ENCODE data around the gene ATG9A. TPM values are rescaled to one million over a fixed set of nuclear protein-coding genes. Genes with fewer than 3 reads are reported as not detected.

The ATG9A gene
- total and polyA plus RNA-seq, 2 of the 8 experiments (the other 6 are each of a cell fraction or from before 2014, with no cell fraction given): 43.6 to 66.8 TPM

GRCh38 chr2:219184121-219184520, 45.3 kb downstream of the ATG9A start:
- Histone ChIP-seq H3K9me3 (ENCODE audit: insufficient read depth in 2 of 2, low read depth in 1 of 2, low read length in 1 of 2) (no peaks in the 10 kb centered on the region), H4K91ac (replicated peaks; ENCODE audit: insufficient read length, low read length) (no peak overlapping the region), H4K20me1 (replicated peaks in 1 of 2; ENCODE audit: control insufficient read depth in 1 of 2, insufficient read depth in 2 of 2, low read length in 2 of 2) (peaks cover 0 to 2% of the 10 kb centered on the region in 2 experiments), H3K36me3 (ENCODE audit: control insufficient read depth in 2 of 4, insufficient read depth in 4 of 4, low read length in 3 of 4) (peaks cover 6 to 37% (median 22%) of the 10 kb centered on the region in 4 experiments; a peak in 6 of 8 replicates), H2BK12ac (ENCODE audit: low read depth, low read length) (no peak overlapping the region), H3K27me3 (replicated peaks in 1 of 4; ENCODE audit: control insufficient read depth in 3 of 4, extremely low read depth in 1 of 4, insufficient read depth in 3 of 4, low read length in 3 of 4) (no peaks in the 10 kb centered on the region), H4K8ac (ENCODE audit: extremely low read depth, insufficient read depth, low read length) (no peak overlapping the region), H3K27ac (ENCODE audit: low read depth, low read length) (no peak overlapping the region), H3K23me2 (ENCODE audit: low read depth, low read length) (no peaks in the 10 kb centered on the region), H3K9ac (replicated peaks in 1 of 4; ENCODE audit: extremely low read depth in 1 of 4, low read depth in 3 of 4, low read length in 3 of 4) (no peak overlapping the region), H2AFZ (ENCODE audit: low read length) (no peak overlapping the region), H2BK5ac (ENCODE audit: low read depth, low read length) (no peak overlapping the region), H3K14ac (ENCODE audit: insufficient read length) (no peak overlapping the region), H3K4ac (replicated peaks; ENCODE audit: insufficient read length, low read depth, low read length) (no peak overlapping the region), H3K56ac (replicated peaks; ENCODE audit: insufficient read length, low read depth, low read length) (no peak overlapping the region), H2BK120ac (replicated peaks; ENCODE audit: low read depth, low read length) (no peak overlapping the region), H3K4me3 (ENCODE audit: extremely low read depth in 1 of 4, insufficient read depth in 2 of 4, low read depth in 3 of 4, low read length in 4 of 4) (no peak overlapping the region), H3K18ac (ENCODE audit: extremely low read depth, low read length) (no peak overlapping the region), H2BK20ac (ENCODE audit: low read length) (no peak overlapping the region), H4K5ac (ENCODE audit: insufficient read length, low read depth, low read length) (no peak overlapping the region), H3K79me1 (ENCODE audit: low read depth, low read length) (peaks cover under 1% of the 10 kb centered on the region; the same call in 1 of the 2 replicates), H3K23ac (ENCODE audit: insufficient read length) (no peak overlapping the region), H2AK5ac (ENCODE audit: low read depth, low read length) (no peak overlapping the region), H3K4me1 (replicated peaks in 1 of 4; ENCODE audit: control insufficient read depth in 3 of 4, insufficient read depth in 4 of 4, low read length in 3 of 4) (peaks cover 0 to 1% (median under 1%) of the 10 kb centered on the region in 4 experiments; a peak in 4 of 7 replicates), H3K4me2 (ENCODE audit: insufficient read depth in 1 of 2, low read depth in 2 of 2, low read length in 2 of 2) (no peak overlapping the region), H2BK15ac (ENCODE audit: low read length) (no peak overlapping the region), H3K79me2 (ENCODE audit: control insufficient read depth in 1 of 2, insufficient read depth in 2 of 2, low read length in 2 of 2) (peaks cover 0 to 4% of the 10 kb centered on the region in 2 experiments; a peak in 1 of 4 replicates)
- WGBS, 2 experiments (ENCODE audit: extremely low coverage in 1 of 2, insufficient coverage in 1 of 2, insufficient read length in 1 of 2, insufficient replicate concordance in 2 of 2, low coverage in 1 of 2, low lambda C conversion rate in 2 of 2, missing lambda C conversion rate in 1 of 2): 83% methylated on average over 2 of the region's 2 CpGs; no CpG with 5 or more reads in 1 of the 2 experiments
- CTCF ChIA-PET (ENCODE audit: partially characterized antibody): interaction anchor here (1.4 to 3.9 kb wide), 2 partner anchors 8 to 25 kb away, joined by 3 to 18 read pairs; no protein-coding TSS in a partner anchor
- POLR2A ChIA-PET (ENCODE audit: partially characterized antibody): interaction anchor here (1.1 to 1.2 kb wide), 2 partner anchors 9 to 19 kb away, joined by 3 read pairs; no protein-coding TSS in a partner anchor
- no peak for DNase-seq (ENCODE audit: low read depth in 1 of 2, low spot score in 2 of 2)
- no peak for FAIRE-seq
- no peak for TF ChIP-seq BACH1 (IDR thresholded peaks at IDR 0.05; ENCODE audit: low read length)
- no peak for TF ChIP-seq CBX8 (IDR thresholded peaks at IDR 0.05; ENCODE audit: borderline replicate concordance, low read depth, low read length)
- no peak for TF ChIP-seq SIN3A (conservative IDR thresholded peaks at IDR 0.05 in 1 of 2, IDR thresholded peaks at IDR 0.05 in 1 of 2; ENCODE audit: low read depth in 1 of 2, low read length in 2 of 2)
- no peak for TF ChIP-seq CHD2 (IDR thresholded peaks at IDR 0.05; ENCODE audit: low read length)
- no peak for TF ChIP-seq CTCF (IDR thresholded peaks at IDR 0.05; ENCODE audit: control extremely low read depth in 1 of 3, insufficient read depth in 1 of 3, low read depth in 1 of 3, low read length in 3 of 3)
